Measurements from ENCODE around the gene CRACR2B.
A peak's percentile ranks its signal among the peaks of the same experiment; 100 is the strongest.

Gene CRACR2B

DNA sequence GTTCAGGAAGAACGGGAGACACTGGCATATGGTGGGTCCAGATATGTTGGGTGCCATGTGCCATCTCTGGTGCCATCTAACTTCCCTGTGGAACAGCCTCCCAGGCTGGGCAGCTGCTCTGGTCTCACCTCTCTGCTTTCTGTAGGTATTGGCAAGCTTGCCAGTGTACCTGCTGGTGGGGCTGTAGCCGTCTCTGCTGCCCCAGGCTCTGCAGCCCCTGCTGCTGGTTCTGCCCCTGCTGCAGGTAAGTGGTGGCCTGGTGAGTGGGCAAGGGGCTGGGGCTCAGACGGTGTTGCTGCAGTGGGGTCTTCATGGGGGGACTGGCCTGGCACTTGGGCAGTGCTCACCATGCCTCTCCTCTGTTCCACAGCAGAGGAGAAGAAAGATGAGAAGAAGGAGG, 15.3 kb upstream of the CRACR2B start:
- TF ChIP-seq Cebpa-rat (IDR thresholded peaks at IDR 0.05): no peak
- Histone ChIP-seq H3K27me3 (no peaks in the 10 kb centered on the region), H3K36me3 (peaks cover 38 to 64% (median 55%) of the 10 kb centered on the region in 11 experiments), H3K4me1 (peaks cover 30 to 47% (median 45%) of the 10 kb centered on the region in 10 experiments), H3K4me2 (peak overlapping the region; percentile 88 to 99 (median 95)), H3K27ac (peak overlapping the region in 10 of 11 experiments; percentile 23 to 99 (median 96); a peak in 14 of 22 replicates), H3K9ac (peak overlapping the region; percentile 94 to 100 (median 98); a peak in 20 of 22 replicates), H4K20me1 (peaks cover 33 to 71% (median 64%) of the 10 kb centered on the region in 11 experiments; a peak in 21 of 22 replicates), H3K4me3 (peak overlapping the region in 9 of 10 experiments; percentile 21 to 100 (median 98); a peak in 14 of 20 replicates), H3K9me3 (replicated peaks in 1 of 11) (no peaks in the 10 kb centered on the region)

DNA sequence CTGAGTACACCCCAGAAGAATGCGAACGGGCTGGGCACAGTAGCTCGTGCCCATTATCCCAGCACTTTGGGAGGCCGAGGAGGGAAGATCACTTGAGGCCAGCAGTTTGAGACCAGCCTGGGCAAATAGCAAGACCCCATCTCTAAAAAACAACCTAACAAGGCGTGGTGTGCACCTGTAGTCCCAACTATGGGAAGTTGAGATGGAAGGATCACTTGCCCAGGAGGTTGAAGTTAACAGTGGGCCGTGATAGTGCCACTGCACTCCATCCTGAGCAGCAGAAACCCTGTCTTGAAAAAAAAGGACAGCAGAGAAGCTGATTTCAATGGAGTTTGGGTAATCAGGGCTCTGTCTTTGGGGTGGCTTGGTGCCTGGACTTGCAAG, 14.7 kb upstream of the CRACR2B start:
- Histone ChIP-seq H3K4me1 (peaks cover 29 to 40% (median 38%) of the 10 kb centered on the region in 10 experiments), H4K20me1 (peaks cover 33 to 78% (median 66%) of the 10 kb centered on the region in 11 experiments; a peak in 21 of 22 replicates), H3K27me3 (no peaks in the 10 kb centered on the region), H3K27ac (peak overlapping the region in 7 of 11 experiments; percentile 6 to 99 (median 33); a peak in 7 of 22 replicates), H3K4me3 (0 out of 20 replicates have a peak overlapping the region, but pooled peaks of 1 of the 10 experiments have one; percentile 88), H3K36me3 (peaks cover 38 to 64% (median 55%) of the 10 kb centered on the region in 11 experiments), H3K4me2 (peak overlapping the region in 9 of 11 experiments; percentile 88 to 99 (median 95); a peak in 12 of 22 replicates), H3K9ac (peak overlapping the region in 10 of 11 experiments; percentile 47 to 100 (median 98); a peak in 17 of 22 replicates), H3K9me3 (replicated peaks in 1 of 11) (no peaks in the 10 kb centered on the region)
- no peak for TF ChIP-seq Cebpa-rat (IDR thresholded peaks at IDR 0.05)

DNA sequence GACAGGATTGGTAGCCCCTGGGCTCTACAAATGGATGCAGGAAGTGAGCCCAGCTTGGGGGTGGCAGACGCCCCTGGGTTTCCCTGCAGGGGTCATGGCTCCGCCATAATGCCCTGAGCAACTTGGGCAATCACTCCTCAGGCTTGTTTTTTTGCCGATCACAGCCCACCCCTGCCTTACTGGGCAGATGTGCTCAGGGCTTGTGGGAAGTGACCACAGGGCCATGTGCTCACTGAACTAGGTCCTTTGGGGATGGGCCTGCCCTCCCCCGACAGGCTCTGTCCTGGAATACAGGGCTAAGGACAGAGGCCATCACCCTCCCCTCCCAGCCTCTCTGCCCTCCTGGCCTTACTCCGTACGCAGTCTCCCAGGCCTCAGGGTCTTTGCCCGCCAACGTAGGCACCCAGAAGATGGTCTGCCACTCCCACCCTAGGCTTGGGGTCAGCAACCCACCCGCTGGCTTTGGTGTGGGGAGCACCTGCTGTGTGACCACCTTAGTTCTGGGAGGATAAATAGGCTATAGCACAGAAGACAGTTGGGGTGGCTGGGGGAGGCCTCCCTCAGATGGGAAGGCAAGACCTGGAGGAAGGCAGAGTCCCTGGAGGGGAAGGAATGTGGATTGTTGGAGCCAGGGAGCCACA, 14.1 kb upstream of the CRACR2B start:
- Histone ChIP-seq H3K9ac (peak overlapping the region in 10 of 11 experiments; percentile 47 to 100 (median 98); a peak in 15 of 22 replicates), H3K4me2 (peak overlapping the region in 6 of 11 experiments; percentile 88 to 99 (median 95); a peak in 7 of 22 replicates), H3K4me3 (no peak overlapping the region), H3K9me3 (replicated peaks in 1 of 11) (no peaks in the 10 kb centered on the region), H3K27me3 (no peaks in the 10 kb centered on the region), H4K20me1 (peaks cover 33 to 83% (median 68%) of the 10 kb centered on the region in 11 experiments; a peak in 21 of 22 replicates), H3K36me3 (peaks cover 38 to 64% (median 55%) of the 10 kb centered on the region in 11 experiments), H3K27ac (peak overlapping the region in 7 of 11 experiments; percentile 6 to 99 (median 33); a peak in 6 of 22 replicates), H3K4me1 (peaks cover 24 to 37% (median 35%) of the 10 kb centered on the region in 10 experiments)
- TF ChIP-seq Cebpa-rat (IDR thresholded peaks at IDR 0.05): no peak

DNA sequence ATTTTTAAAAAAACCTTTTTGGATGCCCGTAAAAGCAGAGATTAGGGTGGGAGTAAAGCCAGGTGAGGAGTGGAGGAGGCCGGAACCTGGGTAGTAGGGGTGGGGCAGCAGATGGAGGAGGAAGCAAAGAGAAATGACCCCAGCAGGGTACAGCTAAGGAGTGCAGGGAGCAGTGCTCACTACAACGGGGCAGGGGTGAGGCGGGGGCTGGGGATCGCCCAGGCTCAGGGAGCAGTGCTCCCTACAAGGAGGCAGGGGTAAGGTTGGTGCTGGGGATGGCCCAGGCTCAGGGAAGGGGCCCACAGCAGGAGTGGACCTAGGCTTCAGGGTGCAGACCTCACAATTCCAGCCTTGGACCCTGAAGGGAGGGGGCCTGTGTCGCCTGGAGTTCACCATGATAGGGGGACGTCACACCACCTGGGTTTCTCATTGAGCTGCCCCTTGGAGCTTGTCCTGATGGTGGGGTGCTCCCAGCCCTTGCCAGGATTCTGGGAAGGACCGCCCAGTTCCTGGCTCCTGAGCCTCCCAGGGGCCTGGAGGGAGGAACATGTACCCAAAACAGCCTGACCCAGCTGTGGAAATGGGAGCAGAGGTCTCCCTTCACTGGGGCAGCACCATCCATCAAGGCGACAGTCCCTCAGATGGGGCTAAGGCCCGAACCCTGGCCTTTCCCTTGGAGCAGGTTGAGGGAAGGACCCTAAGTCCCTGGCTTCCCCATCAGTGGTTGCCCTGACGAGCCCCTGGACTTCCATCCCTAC, 11.9 kb upstream of the CRACR2B start:
- TF ChIP-seq Cebpa-rat (IDR thresholded peaks at IDR 0.05): no peak
- no peaks in the 10 kb centered on the region for H3K9me3 ChIP-seq (replicated peaks in 1 of 11)
- H3K4me2 ChIP-seq: no peak overlapping the region
- H3K9ac ChIP-seq: 0 out of 22 replicates have a peak overlapping the region, but pooled peaks of 2 of the 11 experiments have one; percentile 13 to 15
- H3K4me1 ChIP-seq: peaks cover 35 to 48% (median 45%) of the 10 kb centered on the region in 10 experiments
- peaks cover 37 to 57% (median 52%) of the 10 kb centered on the region in 11 experiments for H3K36me3 ChIP-seq
- H4K20me1 ChIP-seq: peaks cover 32 to 92% (median 69%) of the 10 kb centered on the region in 11 experiments; a peak in 21 of 22 replicates
- no peak overlapping the region for H3K4me3 ChIP-seq
- no peak overlapping the region for H3K27ac ChIP-seq
- no peaks in the 10 kb centered on the region for H3K27me3 ChIP-seq

DNA sequence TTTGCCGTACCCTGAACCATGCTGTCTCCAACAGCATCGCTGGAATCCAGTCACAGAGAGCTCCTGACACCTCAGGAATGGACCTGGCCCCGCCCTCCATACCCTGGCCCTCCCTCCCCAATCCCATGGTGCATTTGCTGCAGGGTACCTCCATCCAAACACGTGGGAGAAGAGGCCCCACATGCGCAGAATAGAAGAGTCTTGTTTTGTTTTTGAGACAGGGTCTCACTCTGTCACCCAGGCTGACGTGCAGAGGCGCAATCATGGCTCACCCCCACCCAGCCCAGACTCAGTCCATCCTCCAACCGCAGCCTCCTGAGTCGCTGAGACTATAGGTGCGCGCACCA, 11.3 kb upstream of the CRACR2B start:
- peaks cover 32 to 57% (median 47%) of the 10 kb centered on the region in 11 experiments for H3K36me3 ChIP-seq
- peaks cover 32 to 92% (median 69%) of the 10 kb centered on the region in 11 experiments; a peak in 21 of 22 replicates for H4K20me1 ChIP-seq
- H3K9me3 ChIP-seq (replicated peaks in 1 of 11): no peaks in the 10 kb centered on the region
- H3K4me3 ChIP-seq: no peak overlapping the region
- no peak overlapping the region for H3K4me2 ChIP-seq
- H3K27ac ChIP-seq: no peak overlapping the region
- H3K4me1 ChIP-seq: peaks cover 35 to 48% (median 45%) of the 10 kb centered on the region in 10 experiments
- H3K27me3 ChIP-seq: no peaks in the 10 kb centered on the region
- TF ChIP-seq Cebpa-rat (IDR thresholded peaks at IDR 0.05): no peak
- H3K9ac ChIP-seq: no peak overlapping the region

DNA sequence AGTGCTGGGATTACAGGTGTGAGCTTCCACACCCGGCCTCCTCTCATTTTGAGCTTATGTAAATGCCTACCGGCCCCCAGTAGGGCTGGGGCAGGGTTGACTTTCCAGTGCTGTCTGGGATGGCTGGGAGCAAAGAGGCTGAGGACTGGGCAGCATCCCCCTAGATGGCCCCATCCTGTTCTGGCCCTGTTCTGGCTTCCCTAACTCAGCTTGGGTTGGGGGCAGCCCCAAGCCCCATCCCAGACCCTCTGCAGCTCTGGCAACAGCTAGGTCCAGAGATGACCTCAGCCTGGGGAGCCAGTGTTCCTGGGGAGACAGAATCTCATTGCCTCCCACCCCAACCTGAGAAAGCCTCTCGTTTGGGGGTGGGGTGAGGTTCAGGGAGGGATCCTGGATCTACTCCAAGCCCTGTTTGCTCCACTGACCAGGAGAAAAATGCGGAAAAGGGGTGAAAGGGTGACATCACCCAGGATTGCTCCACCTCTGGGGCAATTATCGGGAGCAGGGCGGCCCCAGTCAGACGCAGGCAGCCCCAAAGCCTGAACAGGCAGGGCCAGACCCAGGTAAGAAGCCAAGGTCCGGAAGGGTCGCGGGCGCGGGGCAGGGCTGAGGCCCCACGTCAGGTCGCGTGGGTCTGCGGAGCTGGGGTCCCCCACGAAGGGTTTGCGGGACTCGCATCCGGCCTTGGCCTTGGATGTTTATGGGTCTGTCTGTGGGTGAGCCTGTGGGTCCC, 9.2 kb upstream of the CRACR2B start, which contains the start of gene PNPLA2:
PNPLA2 (plus strand) TSS at position 519 of the 733 bp plus-strand sequence. CDS start 805 bp downstream, outside the sequence.
- H3K9ac ChIP-seq: peak within 1 kb of the TSS; percentile 93 to 97 (median 96)
- H3K36me3 ChIP-seq: peaks cover 15 to 54% (median 35%) of the 10 kb centered on the region in 11 experiments
- peak within 1 kb of the TSS; percentile 83 to 96 (median 93) for H3K27ac ChIP-seq
- no peak for TF ChIP-seq Cebpa-rat (IDR thresholded peaks at IDR 0.05)
- peak within 1 kb of the TSS; percentile 81 to 95 (median 86) for H3K4me3 ChIP-seq
- H3K4me2 ChIP-seq: peak within 1 kb of the TSS; percentile 91 to 100 (median 98)
- no peaks in the 10 kb centered on the region for H3K9me3 ChIP-seq (replicated peaks in 1 of 11)
- peaks cover 31 to 90% (median 53%) of the 10 kb centered on the region in 11 experiments; a peak in 21 of 22 replicates for H4K20me1 ChIP-seq
- peaks cover 33 to 48% (median 42%) of the 10 kb centered on the region in 10 experiments for H3K4me1 ChIP-seq
- H3K27me3 ChIP-seq: no peaks in the 10 kb centered on the region

DNA sequence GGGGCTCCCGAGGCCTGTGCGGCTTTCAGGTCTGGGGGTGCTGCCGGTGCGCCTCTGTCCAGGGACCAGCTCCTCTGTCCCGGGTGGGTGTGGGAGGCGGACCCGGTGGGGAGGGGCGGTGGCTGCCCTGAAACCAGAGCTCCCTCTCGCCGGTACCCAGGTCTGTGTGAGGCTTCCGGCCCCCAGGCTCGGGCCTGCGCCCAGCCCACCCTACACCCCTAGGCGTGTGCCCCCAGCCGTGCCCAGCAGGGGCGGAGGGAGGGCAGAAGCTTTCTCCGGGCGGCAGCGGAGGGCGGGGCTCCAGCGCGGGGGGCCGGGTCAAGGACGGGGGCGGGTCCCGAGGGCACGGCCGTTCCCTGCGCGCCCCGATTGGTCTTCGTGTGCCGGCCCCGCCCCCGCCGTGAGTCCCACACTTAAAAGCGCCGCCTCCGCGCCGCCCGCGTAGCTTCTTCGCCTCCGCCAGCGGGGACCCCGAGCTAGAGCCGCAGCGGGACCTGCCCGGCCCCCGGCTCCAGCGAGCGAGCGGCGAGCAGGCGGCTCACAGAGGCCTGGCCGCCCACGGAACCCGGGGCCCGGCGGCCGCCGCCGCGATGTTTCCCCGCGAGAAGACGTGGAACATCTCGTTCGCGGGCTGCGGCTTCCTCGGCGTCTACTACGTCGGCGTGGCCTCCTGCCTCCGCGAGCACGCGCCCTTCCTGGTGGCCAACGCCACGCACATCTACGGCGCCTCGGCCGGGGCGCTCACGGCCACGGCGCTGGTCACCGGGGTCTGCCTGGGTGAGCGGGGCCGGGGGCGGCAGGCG, 8.4 kb upstream of the CRACR2B start:
- Histone ChIP-seq H3K9ac (peak overlapping the region; percentile 93 to 97 (median 96)), H3K27ac (peak overlapping the region; percentile 83 to 96 (median 93)), H3K9me3 (replicated peaks in 1 of 11) (no peaks in the 10 kb centered on the region), H4K20me1 (peaks cover 25 to 90% (median 48%) of the 10 kb centered on the region in 11 experiments; a peak in 20 of 22 replicates), H3K4me1 (peaks cover 33 to 49% (median 39%) of the 10 kb centered on the region in 10 experiments), H3K4me3 (peak overlapping the region; percentile 81 to 95 (median 86)), H3K4me2 (peak overlapping the region; percentile 91 to 100 (median 98)), H3K36me3 (peaks cover 17 to 54% (median 35%) of the 10 kb centered on the region in 11 experiments), H3K27me3 (peaks cover 0 to 2% (median 0%) of the 10 kb centered on the region in 11 experiments; a peak in 3 of 22 replicates)
- TF ChIP-seq Cebpa-rat (IDR thresholded peaks at IDR 0.05): no peak

All from BLaER1 treated with 17β-estradiol and CSF1 and Interleukin-3, amounts not matched to agents 10 nM and 100 nM (cell line).